ENCODE measurements around the gene GNAL. TPM values are rescaled to one million over a fixed set of nuclear protein-coding genes. Genes with fewer than 3 reads are reported as not detected.

The GNAL gene
- total and polyA plus RNA-seq, 8 donors, result under 0.01 to 6.7 (median 1.8) TPM

DNA sequence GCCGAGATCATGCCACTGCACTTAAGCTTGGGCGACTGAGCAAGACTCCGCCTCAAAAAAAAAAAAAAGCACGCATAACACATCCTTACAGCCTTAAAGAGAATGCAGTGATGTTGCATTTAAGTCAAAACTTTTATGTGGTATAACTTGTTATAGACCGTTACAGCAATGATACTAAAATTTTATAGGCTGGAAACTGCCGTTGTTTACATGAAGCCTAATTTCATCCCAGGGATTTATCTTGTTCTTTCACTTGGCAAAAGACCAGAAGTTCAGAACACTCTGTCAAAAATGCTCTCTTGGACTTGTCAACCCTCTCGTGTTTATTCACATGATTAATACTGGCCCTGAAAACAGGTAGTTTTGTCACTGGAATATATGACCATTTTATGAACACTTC, 7.4 kb downstream of the GNAL start:
- intact Hi-C loops (cut with DNase I; ENCODE audit: low total_unique reads), result no loop called here
- no peaks in the 10 kb centered on the region for H3K9me3 ChIP-seq
- WGBS, 5 donors, result 66 to 79% (median 78%) methylated on average over 7 of the region's 7 CpGs
- TF ChIP-seq POLR2AphosphoS5 (IDR thresholded peaks at IDR 0.05), result no peak
- no peak for TF ChIP-seq EP300 (IDR thresholded peaks at IDR 0.05)
- TF ChIP-seq, protein P1, sequence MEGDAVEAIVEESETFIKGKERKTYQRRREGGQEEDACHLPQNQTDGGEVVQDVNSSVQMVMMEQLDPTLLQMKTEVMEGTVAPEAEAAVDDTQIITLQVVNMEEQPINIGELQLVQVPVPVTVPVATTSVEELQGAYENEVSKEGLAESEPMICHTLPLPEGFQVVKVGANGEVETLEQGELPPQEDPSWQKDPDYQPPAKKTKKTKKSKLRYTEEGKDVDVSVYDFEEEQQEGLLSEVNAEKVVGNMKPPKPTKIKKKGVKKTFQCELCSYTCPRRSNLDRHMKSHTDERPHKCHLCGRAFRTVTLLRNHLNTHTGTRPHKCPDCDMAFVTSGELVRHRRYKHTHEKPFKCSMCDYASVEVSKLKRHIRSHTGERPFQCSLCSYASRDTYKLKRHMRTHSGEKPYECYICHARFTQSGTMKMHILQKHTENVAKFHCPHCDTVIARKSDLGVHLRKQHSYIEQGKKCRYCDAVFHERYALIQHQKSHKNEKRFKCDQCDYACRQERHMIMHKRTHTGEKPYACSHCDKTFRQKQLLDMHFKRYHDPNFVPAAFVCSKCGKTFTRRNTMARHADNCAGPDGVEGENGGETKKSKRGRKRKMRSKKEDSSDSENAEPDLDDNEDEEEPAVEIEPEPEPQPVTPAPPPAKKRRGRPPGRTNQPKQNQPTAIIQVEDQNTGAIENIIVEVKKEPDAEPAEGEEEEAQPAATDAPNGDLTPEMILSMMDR (IDR thresholded peaks at IDR 0.05), result no peak
- H3K27me3 ChIP-seq, result no peaks in the 10 kb centered on the region
- no peak for DNase-seq
- H3K4me1 ChIP-seq, result no peaks in the 10 kb centered on the region
- no peaks in the 10 kb centered on the region for H3K36me3 ChIP-seq
- no peak overlapping the region for H3K4me3 ChIP-seq
- H3K27ac ChIP-seq, result no peak overlapping the region

DNA sequence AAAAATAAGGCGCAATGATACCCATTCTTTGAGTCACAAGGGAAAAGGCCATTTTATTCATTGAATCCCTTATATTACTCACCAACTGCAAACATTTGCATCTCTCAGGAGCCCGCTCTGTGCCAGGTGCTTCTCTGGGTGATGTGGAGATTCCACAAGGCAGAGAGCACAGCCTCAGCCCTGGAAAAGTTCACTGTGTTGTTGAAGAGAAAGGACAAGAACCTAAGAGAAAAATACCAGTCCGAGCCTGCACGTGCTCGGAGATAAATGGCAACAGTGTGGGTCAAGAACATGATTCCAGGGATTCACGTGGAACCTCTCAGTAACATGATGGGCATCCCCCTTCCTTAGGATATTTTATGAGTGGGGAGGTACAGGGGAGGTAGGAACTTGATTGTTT, 11.8 kb downstream of the GNAL start:
- H3K9me3 ChIP-seq, result no peaks in the 10 kb centered on the region
- no peaks in the 10 kb centered on the region for H3K4me1 ChIP-seq
- H3K4me3 ChIP-seq, result no peak overlapping the region
- TF ChIP-seq POLR2A (IDR thresholded peaks at IDR 0.05) (no peak), POLR2AphosphoS5 (IDR thresholded peaks at IDR 0.05) (no peak), EP300 (IDR thresholded peaks at IDR 0.05) (no peak)
- TF ChIP-seq, protein P1 (IDR thresholded peaks at IDR 0.05), result no peak
- H3K36me3 ChIP-seq, result no peaks in the 10 kb centered on the region
- H3K27ac ChIP-seq, result no peak overlapping the region
- 87 to 93% (median 91%) methylated on average over 6 of the region's 6 CpGs for WGBS, 5 donors
- H3K27me3 ChIP-seq, result no peaks in the 10 kb centered on the region
- intact Hi-C loops (cut with DNase I; ENCODE audit: low total_unique reads), result no loop called here
- no peak for DNase-seq

- Histone ChIP-seq H3K36me3 (no peaks in the 10 kb centered on the region), H3K27ac (no peak overlapping the region), H3K9me3 (peaks cover 0 to 12% (median 0%) of the 10 kb centered on the region in 4 donors), H3K4me3 (no peak overlapping the region), H3K4me1 (no peaks in the 10 kb centered on the region), H3K27me3 (peaks cover 0 to 3% (median 0%) of the 10 kb centered on the region in 3 donors)
- TF ChIP-seq EP300 (IDR thresholded peaks at IDR 0.05) (no peak), POLR2A (IDR thresholded peaks at IDR 0.05) (no peak), POLR2AphosphoS5 (IDR thresholded peaks at IDR 0.05) (no peak)
- TF ChIP-seq, protein P1 (IDR thresholded peaks at IDR 0.05), result no peak
- 76 to 89% (median 82%) methylated on average over 4 of the region's 4 CpGs for WGBS, 5 donors
- DNase-seq, result no peak
- intact Hi-C loops (cut with DNase I; ENCODE audit: low total_unique reads), result no loop called here
Observed at GRCh38 chr18:11710578-11710977, 21.5 kb downstream of the GNAL start.

GRCh38 chr18:11713756-11714155, 24.7 kb downstream of the GNAL start:
- DNase-seq, result no peak
- intact Hi-C loops (cut with DNase I; ENCODE audit: low total_unique reads), result no loop called here
- peaks cover 0 to 3% (median 0%) of the 10 kb centered on the region in 3 donors for H3K27me3 ChIP-seq
- peaks cover 0 to 12% (median 0%) of the 10 kb centered on the region in 4 donors for H3K9me3 ChIP-seq
- no peaks in the 10 kb centered on the region for H3K4me1 ChIP-seq
- no peak for TF ChIP-seq POLR2AphosphoS5 (IDR thresholded peaks at IDR 0.05)
- no peak for TF ChIP-seq EP300 (IDR thresholded peaks at IDR 0.05)
- no peak for TF ChIP-seq POLR2A (IDR thresholded peaks at IDR 0.05)
- TF ChIP-seq, protein P1 (IDR thresholded peaks at IDR 0.05), result no peak
- WGBS, 5 donors, result 65 to 72% (median 69%) methylated on average over 6 of the region's 6 CpGs
- no peak overlapping the region for H3K27ac ChIP-seq
- H3K4me3 ChIP-seq, result no peak overlapping the region
- H3K36me3 ChIP-seq, result no peaks in the 10 kb centered on the region
